AG04450 (cell line): ENCODE results near the gene SERINC2. TPM values are rescaled to one million over a fixed set of nuclear protein-coding genes. Genes with fewer than 3 reads are reported as not detected.
A peak's percentile ranks its signal among the peaks of the same experiment; 100 is the strongest.

Experiments used
- CTCF ChIA-PET: fragments of 300-600, 350-600 bp; formaldehyde crosslinking; extraction: SDS; loops from one replicate; lab custom pipeline; 2022; ENCODE audit warnings: antibody characterized with exemption, inconsistent platforms; lab: Charles Lee
- POLR2A ChIA-PET: fragments of 350-600 bp; formaldehyde crosslinking; extraction: SDS; loops from one replicate; lab custom pipeline; 2021; ENCODE audit warnings: antibody characterized with exemption, inconsistent platforms; lab: Yijun Ruan, JAX
- DNase-seq: peaks from one replicate; pipeline ENCODE4 v3.0.0-alpha.2; 2011; ENCODE audit warnings: low read depth, low spot score
- H3K27ac ChIP-seq: one replicate; pipeline ENCODE4 v1.5.1; 2012; ENCODE audit warnings: low read depth, low read length, control low read depth
- H3K27me3 ChIP-seq: one replicate; pipeline ENCODE4 v1.6.0; 2012; ENCODE audit warnings: low read length; ENCODE audit not compliant: control insufficient read depth, insufficient read depth
- H3K4me3 ChIP-seq: 2 replicates; pipeline ENCODE4 v1.5.1; 2011; ENCODE audit warnings: mild to moderate bottlenecking, low read depth, low read length, control low read depth
- H3K9me3 ChIP-seq: 2 replicates; pipeline ENCODE4 v1.5.1; 2012; ENCODE audit warnings: low read length; ENCODE audit not compliant: control insufficient read depth, insufficient read depth
- polyA plus RNA-seq: library from polyadenylated mRNA; depleted of rRNA; stranded (reverse); fragments of >200 nt; gene quantifications from 2 replicates; pipeline ENCODE4 v1.2.3, GENCODE V29; 2011
- TF ChIP-seq, protein P1 (sequence below): IDR thresholded peaks from 2 replicates; pipeline ENCODE4 v1.5.1; 2011; ENCODE audit warnings: low read depth, low read length, control low read depth, inconsistent platforms

Gene SERINC2
- polyA plus RNA-seq, 1 experiment = 46.0 TPM

GRCh38 chr1:31410871-31411270, 2.1 kb upstream of the SERINC2 start:
- no peak for DNase-seq
- no peaks in the 10 kb centered on the region for H3K27me3 ChIP-seq
- H3K27ac ChIP-seq = peak overlapping the region; percentile 52
- ChIA-PET CTCF (interaction anchor here (1.2 to 5.2 kb wide), 3 partner anchors 11 to 16 kb away, joined by 3 to 40 read pairs (median 20); no protein-coding TSS in a partner anchor), POLR2A (interaction anchor here (0.6 kb wide), 1 partner anchor 9 kb away, joined by 3 read pairs; no protein-coding TSS in a partner anchor)
- TF ChIP-seq, protein P1, sequence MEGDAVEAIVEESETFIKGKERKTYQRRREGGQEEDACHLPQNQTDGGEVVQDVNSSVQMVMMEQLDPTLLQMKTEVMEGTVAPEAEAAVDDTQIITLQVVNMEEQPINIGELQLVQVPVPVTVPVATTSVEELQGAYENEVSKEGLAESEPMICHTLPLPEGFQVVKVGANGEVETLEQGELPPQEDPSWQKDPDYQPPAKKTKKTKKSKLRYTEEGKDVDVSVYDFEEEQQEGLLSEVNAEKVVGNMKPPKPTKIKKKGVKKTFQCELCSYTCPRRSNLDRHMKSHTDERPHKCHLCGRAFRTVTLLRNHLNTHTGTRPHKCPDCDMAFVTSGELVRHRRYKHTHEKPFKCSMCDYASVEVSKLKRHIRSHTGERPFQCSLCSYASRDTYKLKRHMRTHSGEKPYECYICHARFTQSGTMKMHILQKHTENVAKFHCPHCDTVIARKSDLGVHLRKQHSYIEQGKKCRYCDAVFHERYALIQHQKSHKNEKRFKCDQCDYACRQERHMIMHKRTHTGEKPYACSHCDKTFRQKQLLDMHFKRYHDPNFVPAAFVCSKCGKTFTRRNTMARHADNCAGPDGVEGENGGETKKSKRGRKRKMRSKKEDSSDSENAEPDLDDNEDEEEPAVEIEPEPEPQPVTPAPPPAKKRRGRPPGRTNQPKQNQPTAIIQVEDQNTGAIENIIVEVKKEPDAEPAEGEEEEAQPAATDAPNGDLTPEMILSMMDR = no peak
- H3K4me3 ChIP-seq = no peak overlapping the region
- no peaks in the 10 kb centered on the region; the same call in 1 of the 2 replicates for H3K9me3 ChIP-seq

- TF ChIP-seq, protein P1 = no peak
- Histone ChIP-seq H3K4me3 (no peak overlapping the region), H3K9me3 (no peaks in the 10 kb centered on the region; the same call in 1 of the 2 replicates), H3K27me3 (no peaks in the 10 kb centered on the region), H3K27ac (no peak overlapping the region)
- no peak for DNase-seq
- POLR2A ChIA-PET = interaction anchor here (0.7 to 0.9 kb wide), 2 partner anchors 15 to 195 kb away, joined by 3 read pairs; no protein-coding TSS in a partner anchor
- CTCF ChIA-PET = interaction anchor here (0.7 to 5.2 kb wide), 3 partner anchors 9 to 17 kb away, joined by 4 to 40 read pairs (median 20); no protein-coding TSS in a partner anchor
Measured at GRCh38 chr1:31412205-31412604, 808 bp upstream of the SERINC2 start.

DNA sequence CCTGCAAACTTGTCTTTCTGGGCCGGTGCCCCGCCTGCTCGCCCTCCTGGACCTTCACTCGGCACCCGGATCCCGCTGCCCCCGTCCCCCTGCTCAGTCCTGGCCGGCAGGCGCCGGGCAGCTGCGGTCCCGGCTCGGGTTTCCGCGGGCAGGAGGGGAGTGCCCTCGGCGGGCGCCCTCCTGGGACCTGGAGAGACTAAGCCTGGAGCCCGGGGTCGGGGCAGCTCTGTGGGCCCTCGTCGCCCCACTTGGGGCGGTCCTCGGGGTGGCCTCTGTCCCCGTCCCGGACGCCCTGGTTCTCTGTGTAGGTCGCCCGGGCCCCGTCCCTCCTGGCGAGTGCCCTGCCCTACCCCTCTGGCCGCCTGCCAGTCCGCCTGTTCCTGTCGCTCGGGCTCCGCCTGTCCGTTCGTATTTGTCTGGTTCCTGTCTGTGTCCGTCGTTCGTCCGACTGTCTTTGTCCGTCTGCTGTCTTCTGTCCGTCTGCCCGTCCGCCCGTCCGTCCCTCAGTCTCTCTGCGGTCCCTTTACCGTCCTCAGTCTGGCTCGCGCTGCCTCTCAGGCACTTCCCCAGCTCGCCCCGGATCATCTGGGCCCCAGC, 490 bp downstream of the SERINC2 start:
- TF ChIP-seq, protein P1 = no peak
- ChIA-PET POLR2A (interaction anchor here (1.7 kb wide), 1 partner anchor 19 kb away, joined by 5 read pairs; no protein-coding TSS in a partner anchor), CTCF (interaction anchor here (1.0 to 5.2 kb wide), 2 partner anchors 18 to 375 kb away, joined by 3 to 40 read pairs; no protein-coding TSS in a partner anchor)
- H3K27me3 ChIP-seq = no peaks in the 10 kb centered on the region
- no peaks in the 10 kb centered on the region; the same call in 1 of the 2 replicates for H3K9me3 ChIP-seq
- peak overlapping the region; percentile 85 for H3K4me3 ChIP-seq
- DNase-seq = no peak
- no peak overlapping the region for H3K27ac ChIP-seq

GRCh38 chr1:31414980-31415370, 2.0 kb downstream of the SERINC2 start:
- CTCF ChIA-PET = interaction anchor here (0.9 to 1.0 kb wide), 2 partner anchors 20 to 374 kb away, joined by 3 to 4 read pairs; no protein-coding TSS in a partner anchor

More at GRCh38 chr1:31414980-31415370, 2.0 kb downstream of the SERINC2 start:
- peak overlapping the region; percentile 85 for H3K4me3 ChIP-seq
- TF ChIP-seq, protein P1 = no peak
- no peak for DNase-seq
- no peak overlapping the region for H3K27ac ChIP-seq
- H3K27me3 ChIP-seq = no peaks in the 10 kb centered on the region
- POLR2A ChIA-PET = interaction anchor here (0.7 to 0.8 kb wide), 2 partner anchors 8 to 109 kb away, joined by 7 to 11 read pairs; no protein-coding TSS in a partner anchor
- H3K9me3 ChIP-seq = no peaks in the 10 kb centered on the region; the same call in 1 of the 2 replicates
